ENCODE measurements around the gene MOG.

DNA sequence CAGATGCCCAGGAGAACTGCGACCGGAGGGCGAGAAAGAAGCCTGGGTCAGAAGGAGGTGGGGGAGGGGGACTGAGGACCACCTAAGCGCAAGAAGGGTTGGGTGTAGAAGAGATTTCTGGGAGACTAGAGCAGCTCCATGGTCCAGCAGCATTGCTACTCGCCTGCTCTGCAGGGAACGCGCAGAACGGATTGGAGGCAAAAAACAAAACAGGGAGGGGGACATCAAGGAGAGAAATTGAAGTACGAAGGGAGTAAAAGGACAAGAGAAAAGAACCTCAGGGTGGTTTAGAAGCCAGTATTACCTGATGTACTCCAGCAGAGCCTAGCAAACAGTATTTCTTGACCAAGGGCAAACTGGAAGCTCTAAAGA, 23.4 kb upstream of the MOG start:
- TF ChIP-seq, protein P1, sequence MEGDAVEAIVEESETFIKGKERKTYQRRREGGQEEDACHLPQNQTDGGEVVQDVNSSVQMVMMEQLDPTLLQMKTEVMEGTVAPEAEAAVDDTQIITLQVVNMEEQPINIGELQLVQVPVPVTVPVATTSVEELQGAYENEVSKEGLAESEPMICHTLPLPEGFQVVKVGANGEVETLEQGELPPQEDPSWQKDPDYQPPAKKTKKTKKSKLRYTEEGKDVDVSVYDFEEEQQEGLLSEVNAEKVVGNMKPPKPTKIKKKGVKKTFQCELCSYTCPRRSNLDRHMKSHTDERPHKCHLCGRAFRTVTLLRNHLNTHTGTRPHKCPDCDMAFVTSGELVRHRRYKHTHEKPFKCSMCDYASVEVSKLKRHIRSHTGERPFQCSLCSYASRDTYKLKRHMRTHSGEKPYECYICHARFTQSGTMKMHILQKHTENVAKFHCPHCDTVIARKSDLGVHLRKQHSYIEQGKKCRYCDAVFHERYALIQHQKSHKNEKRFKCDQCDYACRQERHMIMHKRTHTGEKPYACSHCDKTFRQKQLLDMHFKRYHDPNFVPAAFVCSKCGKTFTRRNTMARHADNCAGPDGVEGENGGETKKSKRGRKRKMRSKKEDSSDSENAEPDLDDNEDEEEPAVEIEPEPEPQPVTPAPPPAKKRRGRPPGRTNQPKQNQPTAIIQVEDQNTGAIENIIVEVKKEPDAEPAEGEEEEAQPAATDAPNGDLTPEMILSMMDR (conservative IDR thresholded peaks at IDR 0.05; ENCODE audit: low read length), result no peak
- no peak for TF ChIP-seq EZH2phosphoT487 (IDR thresholded peaks at IDR 0.05; ENCODE audit: borderline replicate concordance, low read depth, low read length)

Data from OCI-LY7 (cell line).